Activated T-cell treated with anti-CD3 and anti-CD28 coated beads, Interleukin-2, amount 50 U/mL, for 1 hour (primary cell): ENCODE measurements around the gene SPINT3.
"Not testable (repeated sequence)": the region's sequence is repeated elsewhere in the genome, so short reads cannot be mapped to it uniquely, and the experiment has no call there.

Experiments used
- DNase-seq: peaks from one replicate; pipeline ENCODE4 v3.0.0-alpha.2; 2020

Gene SPINT3

DNA sequence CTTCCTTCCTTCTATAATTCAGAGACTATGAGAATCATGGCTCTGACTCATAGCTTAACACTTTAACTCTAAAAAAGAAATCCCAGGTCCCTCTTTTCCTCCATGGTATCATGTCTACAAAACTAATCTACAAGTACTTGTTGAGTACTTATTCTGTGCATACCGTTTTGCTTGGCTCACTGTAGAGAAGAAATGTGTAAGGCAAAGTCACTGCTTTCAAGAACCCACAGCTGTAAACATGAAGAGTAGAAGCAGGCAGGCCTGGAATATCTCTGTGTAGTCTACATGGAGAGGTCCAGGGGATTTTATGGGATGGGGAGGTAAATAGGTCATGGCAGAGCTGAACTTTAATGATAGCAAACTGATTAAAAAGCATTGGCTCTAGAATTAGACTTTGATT is 13.8 kb downstream of the SPINT3 start:
- DNase-seq = no peak

DNA sequence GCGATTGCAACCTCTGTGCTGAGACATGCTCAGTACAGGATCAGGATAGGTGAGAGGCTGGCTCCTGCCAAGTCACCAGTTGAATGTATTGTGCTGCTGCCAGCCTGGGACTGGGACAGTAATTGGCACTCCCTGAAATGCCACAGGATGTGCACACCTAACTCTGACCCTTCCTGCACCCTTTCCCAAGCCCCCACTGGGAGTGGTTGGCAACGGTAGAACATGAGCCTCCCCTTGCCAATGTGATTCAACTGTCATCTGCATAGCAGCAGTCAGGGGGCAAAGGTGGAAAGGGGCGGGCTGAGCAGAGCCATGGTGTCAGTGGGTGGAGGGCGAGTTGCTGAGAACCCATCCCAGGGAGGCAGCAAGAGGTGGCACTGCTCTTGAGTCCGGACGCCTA is 15.4 kb downstream of the SPINT3 start:
- DNase-seq = no peak

DNA sequence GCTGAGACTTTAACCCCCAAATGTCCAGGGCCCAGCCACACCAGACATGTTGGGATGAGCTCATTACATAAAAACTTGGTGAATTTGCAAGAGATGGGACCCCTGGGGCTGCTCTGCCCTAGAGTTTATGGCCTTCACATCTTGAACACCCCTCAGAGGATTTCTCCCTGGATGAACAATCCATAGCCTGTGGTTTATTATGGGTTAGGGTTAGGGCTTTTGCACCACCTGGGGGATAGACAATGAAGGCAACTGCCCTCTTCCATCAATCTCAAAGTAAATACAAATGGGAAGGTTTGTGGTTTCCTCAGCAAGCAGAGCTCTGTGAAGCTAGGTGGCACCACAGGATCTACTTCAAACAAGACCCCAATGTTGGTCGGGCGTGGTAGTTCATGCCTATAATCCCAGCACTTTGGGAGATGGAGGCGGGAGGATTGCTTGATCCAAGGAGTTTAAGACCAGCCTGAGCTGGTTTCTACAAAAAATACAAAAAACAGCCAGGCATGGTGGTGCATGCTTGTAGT is 17.4 kb downstream of the SPINT3 start:
- DNase-seq = no peak

DNA sequence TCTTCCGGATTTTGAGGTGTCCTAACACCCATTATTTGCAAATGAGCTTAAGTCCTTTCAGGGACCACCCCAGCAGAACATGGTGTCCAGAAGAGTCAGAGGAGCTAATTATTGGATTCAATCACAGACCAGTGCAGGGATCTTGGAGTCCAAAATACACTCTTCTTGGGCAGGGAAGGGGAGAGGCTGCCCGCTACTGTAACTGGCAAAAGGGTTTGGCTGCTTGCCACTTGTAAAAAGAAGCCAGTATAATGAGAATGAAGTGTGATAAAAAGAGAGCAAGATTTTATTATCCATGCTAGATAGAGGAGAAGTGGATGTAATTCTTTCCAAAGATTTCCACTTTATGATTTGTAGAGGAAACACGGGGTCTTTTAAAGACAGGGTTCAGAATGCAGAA is 19.3 kb downstream of the SPINT3 start:
- no peak for DNase-seq

DNA sequence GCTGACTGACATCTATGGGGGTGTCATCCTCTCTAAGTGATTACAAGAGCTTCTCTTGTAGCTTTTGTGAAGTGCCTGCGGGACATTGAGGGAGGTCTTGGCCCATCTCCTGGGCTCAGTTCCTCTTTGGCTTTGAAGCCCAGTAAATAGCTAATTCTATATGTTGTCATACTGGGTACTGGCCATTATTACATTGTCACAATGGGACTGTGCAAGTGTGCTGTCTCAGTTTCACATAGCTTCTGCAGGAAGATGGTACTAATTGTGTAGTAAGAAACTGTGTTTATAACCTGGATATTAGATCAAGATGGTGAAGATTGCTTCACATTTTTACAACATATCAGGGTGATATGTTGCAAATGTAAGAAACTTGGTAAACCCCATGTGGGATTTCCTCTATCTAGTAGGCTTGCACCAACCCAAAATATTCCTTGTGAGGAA is 19.9 kb downstream of the SPINT3 start:
- no peak for DNase-seq

DNA sequence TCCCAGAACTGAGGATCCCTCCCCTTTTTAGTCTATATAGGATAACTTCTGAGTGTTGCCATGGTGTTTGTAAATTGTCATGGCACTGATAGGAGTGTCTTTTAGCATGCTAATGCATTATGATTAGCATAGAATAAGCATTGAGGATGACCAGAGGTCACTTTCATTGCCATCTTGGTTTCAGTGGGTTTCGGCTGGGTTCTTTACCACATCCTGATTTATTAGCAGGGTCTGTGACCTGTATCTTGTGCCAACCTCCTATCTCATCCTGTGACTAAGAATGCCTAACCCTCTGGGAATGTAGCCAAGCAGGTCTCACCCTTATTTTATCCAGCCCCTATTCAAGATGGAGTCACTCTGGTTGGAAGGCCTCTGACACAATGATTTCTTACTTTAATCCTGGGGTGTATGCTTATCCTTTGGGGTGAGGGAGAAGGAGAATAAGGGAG is 26.3 kb downstream of the SPINT3 start:
- DNase-seq = no peak

DNA sequence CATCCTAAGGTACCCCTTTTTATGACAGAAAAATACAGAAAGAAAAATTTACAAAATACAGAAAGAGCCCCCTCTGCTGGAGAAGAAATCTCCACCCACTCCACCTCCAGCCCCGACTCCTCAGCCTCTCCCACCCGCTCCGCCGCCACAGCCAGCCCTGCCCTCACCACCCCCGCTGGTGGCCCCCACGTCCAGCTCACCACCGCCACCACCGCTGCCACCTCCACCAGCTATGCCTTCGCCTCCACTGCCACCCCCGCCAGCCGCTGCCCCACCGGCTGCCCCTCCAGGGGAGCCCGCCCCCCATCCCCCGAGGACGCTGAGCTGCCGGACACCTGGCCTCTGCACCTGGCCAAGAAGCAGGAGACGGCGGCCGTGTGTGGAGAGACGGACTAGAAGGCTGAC is 28.2 kb downstream of the SPINT3 start:
- DNase-seq = no peak

DNA sequence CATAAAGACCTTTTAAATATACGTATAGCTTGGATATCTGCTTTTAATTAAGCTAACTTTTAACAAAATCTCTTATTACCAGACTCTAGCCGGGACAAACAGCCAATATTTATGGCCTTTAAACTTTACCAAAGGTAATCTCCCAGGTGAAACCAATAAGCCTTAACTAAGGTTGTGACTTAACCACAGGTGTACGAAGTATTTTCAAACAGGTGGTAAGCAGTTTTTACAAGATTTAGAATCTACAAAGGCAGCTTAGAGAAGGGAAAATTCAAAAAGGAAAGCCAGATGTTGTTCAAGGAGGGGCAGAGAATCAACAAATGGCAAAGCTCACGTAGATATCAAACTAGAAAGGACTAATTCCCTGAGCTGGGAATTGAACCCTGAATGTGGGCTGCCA is 30.0 kb downstream of the SPINT3 start:
- no peak for DNase-seq

DNA sequence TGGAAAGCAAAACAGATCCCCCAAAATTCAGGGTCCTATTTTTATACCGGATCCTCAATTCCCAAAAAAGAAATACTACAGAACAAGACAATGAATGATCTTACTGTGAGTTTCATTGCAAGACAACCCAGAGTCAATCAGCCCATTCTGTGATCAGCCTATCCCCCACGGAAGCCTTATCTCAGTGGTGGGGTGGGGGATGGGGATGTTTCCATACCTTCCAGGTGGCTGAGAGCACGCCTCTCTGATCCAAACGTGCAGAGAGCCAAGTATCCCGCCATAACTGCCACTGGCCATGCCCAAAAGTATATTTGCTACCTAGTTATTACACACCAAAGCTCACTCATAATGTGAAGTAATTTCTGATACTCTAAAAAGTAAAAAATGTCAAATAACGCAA is 30.7 kb downstream of the SPINT3 start:
- DNase-seq = no peak

DNA sequence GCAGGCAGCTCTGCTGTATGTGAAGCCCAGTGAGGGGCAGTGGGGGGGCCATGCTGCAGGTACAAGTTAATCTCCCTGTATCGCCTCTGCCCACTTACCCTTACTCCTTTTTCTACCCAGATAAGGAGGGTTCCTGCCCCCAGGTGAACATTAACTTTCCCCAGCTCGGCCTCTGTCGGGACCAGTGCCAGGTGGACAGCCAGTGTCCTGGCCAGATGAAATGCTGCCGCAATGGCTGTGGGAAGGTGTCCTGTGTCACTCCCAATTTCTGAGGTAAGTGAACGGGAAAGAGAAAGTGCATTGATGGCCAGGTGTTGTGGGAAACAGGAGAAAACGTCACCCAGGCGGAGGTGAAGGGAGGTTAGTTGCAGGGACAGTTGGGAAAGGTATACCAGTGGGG is 35.6 kb downstream of the SPINT3 start:
- DNase-seq = no peak

DNA sequence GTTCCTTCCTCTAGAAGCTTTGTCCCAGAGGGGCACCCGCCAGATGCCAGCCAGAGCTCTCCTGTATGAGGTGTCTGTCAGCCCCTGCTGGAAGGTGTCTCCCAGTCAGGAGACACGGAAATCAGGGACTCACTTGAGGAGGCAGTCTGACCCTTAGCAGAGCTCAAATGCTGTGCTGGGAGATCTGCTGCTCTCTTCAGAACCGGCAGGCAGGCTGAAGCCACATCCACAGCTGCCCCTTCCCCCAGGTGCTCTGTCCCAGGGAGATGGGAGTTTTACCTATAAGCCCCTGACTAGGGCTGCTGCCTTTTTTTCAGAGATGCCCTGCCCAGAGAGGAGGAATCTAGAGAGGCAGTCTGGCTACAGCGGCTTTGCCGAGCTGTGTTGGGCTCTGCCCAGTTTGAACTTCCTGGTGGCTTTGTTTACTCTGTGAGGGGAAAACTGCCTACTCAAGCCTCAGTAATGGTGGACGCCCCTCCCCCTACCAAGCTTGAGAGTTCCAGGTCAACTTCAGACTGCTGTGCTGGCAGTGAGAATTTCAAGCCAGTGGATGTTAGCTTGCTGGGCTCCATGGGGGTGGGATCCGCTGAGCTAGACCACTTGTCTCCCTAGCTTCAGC is 37.8 kb downstream of the SPINT3 start:
- DNase-seq = not testable (repeated sequence)

DNA sequence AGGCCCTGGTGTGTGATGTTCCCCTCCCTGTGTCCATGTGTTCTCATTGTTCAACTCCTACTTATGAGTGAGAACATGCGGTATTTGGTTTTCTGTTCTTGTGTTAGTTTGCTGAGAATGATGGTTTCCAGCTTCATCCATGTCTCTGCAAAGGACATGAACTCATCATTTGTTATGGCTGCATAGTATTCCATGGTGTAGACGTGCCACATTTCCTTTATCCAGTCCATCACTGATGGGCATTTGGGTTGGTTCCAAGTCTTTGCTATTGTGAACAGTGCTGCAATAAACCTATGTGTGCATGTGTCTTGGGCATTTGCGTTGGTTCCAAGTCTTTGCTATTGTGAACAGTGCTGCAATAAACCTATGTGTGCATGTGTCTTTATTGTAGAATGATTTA is 43.1 kb downstream of the SPINT3 start:
- DNase-seq = not testable (repeated sequence)

DNA sequence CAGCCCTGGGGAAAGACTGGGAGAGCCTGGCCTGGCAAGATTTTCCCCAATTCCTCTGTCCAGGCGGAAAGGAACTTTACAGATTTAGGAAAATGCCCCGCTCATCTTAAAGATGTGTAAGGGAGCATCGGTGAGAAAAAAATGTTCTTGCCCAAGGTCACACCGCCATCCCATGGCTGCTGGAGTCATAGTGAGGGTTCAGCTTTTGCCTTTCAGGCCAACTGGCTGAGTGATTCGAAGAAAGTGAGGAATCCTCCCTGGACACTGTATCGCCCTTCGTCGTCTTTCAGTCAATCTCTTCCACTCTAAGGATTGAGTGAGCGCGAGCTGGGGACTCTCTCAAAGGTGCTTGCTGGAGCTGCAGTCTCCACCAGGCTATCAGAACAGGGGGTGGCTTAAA is 44.5 kb downstream of the SPINT3 start:
- DNase-seq = no peak

DNA sequence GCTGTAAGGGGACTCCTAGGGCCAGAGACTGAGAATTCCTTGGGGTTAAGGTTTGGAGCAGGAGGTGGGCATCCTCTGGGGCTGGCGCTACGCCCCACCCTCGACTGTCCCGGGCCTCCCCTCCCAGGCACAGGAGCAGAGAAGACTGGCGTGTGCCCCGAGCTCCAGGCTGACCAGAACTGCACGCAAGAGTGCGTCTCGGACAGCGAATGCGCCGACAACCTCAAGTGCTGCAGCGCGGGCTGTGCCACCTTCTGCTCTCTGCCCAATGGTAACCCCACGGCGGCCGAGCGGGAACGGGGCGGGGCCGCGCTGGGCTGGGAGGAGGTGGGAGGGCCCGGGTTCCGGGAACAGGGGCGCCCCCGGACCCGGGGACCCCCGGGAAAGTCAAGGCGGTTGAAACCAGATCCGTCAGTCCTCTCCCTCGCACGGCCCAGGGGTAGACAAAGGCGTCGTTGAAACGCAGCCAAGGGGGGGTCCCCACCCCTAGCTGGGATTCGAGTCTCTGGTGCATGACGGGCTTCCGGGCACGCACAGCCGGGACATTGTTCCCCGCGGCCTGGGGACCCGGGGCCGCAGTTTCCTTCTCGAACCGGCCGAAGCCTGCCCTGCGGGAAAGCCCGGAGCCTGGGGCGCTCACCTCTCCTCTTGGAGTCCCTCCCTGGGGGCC is 45.0 kb downstream of the SPINT3 start:
- no peak for DNase-seq

DNA sequence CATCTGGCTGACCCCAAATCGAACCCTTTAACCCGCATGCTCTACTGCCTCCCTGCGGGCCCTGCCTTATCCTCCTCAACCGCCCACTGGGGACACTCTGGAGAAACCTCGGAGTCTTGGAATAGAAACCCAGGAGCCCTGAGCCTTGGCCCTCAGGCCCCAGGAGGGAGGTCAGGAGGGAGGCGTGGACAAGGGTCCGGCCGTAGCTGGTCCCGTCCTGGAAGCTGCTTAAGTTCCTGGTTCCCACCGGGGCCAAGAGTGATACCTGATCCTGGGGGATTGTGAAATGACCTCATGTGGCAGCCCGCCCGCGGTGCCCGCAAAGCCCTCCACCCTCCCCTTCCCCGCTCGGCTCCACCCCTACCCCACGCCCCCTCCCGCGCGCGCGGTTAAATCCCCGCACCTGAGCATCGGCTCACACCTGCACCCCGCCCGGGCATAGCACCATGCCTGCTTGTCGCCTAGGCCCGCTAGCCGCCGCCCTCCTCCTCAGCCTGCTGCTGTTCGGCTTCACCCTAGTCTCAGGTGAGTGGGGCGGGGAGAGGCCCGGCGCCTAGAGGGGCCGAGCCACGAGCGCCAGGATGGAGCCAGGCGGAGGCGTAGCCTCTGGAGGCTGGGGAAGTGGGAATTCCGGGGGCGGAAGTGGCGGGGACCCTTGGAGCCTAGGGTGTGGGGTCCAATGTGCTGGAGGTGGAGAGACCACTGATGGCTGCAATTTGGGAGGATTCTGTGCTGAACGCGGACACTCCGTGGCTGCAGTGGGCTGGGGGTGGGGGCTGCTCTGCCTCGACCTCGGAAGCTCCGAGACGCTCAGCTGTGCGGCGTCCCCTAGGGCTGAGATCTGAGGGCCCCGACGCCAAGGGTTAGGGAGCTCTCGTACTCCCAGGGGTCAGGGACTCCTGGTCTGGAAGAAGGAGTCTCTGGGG is 45.8 kb downstream of the SPINT3 start, which contains the start of gene WFDC2:
WFDC2 (plus strand) TSS at position 418 of the 926 bp plus-strand sequence; CDS start at position 447, 29 bp downstream.
- DNase-seq = no peak

DNA sequence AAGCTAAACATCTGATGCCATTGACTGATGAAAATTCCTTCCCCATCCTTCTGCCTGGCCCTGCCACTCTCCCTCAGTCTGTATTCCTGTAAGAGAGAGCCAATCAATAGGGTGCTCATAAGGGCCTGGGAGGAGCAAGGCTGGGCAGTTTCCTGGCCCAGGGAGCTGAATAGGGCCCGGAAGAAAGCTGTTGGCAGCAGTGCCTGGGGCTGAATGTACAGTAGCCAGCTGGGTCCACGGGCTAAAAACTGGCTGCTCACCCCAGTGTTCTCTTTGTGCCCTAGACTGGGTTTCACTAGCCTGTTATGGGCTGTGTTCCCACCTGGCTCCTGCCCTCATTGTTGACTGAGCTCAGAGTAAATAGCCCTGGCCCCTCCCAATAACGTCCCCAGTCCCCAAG is 47.6 kb downstream of the SPINT3 start:
- DNase-seq = no peak

DNA sequence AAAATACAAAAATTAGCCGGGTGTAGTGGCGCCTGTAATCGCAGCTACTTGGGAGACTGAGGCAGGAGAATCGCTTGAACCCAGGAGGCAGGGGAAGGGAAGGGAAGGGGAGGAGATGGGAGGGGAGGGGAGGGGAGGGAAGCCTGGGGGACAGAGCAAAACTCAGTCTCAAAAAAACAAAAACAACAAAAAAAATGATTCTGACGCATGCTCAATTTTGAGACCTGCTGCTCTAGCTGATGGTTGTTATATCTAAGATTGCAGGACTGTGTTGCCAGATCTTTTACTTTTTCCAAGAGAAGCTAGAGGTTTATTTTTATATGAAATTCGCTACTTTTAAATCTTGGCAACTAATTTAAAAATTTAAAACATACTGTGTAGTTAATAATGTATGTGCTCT is 48.2 kb downstream of the SPINT3 start:
- DNase-seq = no peak

DNA sequence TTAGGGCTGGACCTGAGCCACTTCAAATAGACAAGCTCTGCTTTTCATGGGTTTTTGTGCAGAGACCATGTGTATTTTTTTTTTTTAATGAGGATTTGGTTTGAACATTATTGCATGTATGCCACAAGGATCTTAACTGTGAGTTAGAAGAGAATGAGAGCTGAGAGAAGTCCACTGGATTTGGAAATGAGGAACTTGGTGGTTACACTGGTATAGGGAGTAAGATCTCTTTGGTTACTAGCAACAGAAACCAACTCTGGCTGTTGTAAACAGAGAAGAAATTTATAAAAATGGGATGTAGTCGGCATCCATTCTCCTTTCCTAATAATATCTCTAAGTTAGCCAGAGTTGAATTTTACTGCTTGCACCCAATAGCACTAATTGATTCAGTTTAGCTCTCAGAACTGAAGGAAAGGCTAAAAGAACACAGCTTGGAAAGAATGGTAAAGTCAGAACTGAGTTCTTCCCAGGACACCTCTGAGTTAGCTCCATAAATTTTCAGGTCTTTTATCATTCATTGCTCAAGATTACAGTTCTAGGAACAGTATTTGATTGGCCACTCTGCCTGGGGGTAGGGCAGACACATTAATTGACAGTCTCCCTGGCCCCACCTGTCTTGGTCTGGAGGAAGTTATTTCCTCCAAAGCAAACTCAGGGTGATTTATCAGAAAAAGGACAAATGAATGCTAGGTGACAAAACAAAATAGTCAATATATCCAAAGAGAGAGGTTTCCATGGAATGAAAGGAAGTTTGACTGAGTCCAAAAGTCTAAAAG is 49.7 kb downstream of the SPINT3 start:
- DNase-seq = no peak

DNA sequence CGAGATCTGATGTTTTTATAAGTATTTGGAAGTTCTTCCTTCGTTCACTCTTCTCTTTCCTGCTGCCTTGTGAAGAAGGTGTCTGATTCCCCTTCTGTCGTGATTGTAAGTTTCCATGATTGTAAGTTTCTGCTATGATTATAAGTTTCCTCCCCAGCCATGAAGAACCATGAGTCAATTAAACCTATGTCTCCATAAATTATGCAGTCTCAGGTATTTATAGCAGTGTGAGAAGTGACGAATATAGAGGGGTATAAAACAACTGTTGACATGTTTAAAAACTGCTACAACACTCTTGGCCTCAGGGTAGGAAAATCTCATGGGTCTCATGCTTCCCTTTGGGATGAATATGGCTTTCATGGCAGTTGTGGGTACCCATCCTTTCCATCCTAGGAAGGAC is 51.7 kb downstream of the SPINT3 start:
- DNase-seq = no peak

DNA sequence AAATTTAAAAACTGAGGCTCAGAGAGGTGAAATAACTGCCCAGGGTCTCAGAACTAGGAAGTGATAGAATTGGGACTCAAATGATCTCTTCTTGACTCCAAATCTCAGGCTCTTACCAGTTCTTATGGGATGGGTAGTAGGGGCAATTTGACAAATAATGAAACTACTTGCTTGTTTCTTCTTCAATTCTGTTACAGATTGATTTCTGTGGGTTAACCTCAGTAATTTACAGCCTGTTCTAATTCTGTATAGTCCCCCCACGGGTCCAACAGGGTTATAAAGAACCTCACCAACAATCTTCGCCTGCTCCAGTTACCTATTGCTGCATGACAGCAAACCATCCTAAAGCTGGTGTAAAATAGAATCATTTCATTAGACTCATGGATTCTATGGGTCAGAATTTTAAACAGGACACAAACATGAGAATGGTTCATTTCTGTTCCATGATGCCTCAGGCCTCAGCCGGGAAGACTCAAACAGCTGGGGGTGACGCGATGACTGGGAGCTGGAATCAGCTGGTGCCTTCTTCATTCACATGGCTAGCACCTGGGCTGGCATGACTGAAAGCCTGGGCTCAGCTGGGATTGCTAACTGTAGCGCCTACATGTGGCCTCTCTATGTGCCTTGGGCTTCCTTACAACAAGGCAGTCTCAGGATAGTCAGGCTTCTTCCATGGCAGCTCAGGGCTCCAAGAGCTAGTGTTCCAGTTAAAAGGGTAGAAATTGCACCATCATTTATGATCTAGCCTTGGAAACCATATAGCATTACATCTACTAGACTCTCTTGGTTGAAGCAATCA is 52.5 kb downstream of the SPINT3 start:
- DNase-seq = no peak
